HTERT RPE-1 (cell line): Measurements from ENCODE around the gene LRIT1.

Experiments
- in situ Hi-C: fragments of 300-500 bp; cut with MboI; formaldehyde crosslinking; loops from 4 replicates; pipeline ENCODE4 v1.14.3; 2020; ENCODE audit warnings: low sequenced_read_pairs

LRIT1 gene

GRCh38 chr10:84195044-84195830 is 46.1 kb downstream of the LRIT1 start:
- in situ Hi-C loops, result no loop called here

- in situ Hi-C loops, result no loop called here
Observed at GRCh38 chr10:84194424-84195043, 46.8 kb downstream of the LRIT1 start, which contains the start of gene CDHR1. Gene CDHR1 (plus strand): TSS chr10:84194537. CDS start chr10:84194761, 224 bp downstream.

DNA sequence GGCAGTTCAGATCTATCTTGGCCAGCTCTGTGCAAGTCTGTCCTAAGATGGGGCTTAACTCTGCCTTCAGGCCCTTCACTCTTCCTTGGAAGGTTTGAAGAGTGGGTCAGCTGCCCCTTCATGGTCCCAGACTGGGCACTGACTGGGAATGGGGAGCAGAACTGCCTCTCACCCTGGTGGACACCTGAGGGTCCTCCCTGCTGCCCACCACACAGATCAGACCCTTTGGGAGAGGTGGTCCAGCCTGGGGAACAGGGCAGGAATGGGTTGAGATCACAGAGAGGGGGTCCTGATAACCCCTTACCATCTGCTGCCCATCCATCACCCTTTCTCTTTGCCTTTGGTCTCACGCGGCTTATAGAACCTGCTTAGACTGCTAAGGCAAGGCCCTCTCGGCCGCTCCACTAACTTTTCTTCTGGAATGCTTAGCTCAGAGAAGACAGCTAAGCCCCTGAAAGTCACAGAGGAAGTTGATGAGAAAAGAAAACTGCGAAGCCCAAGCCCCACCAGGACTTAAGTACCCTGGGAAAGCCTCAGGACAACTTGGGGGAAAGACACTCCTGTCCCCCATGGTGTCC is 47.4 kb downstream of the LRIT1 start:
- in situ Hi-C loops, result no loop called here

- in situ Hi-C loops, result no loop called here
Observed at GRCh38 chr10:84193327-84193726, 48.0 kb downstream of the LRIT1 start.

- in situ Hi-C loops, result no loop called here
Observed at GRCh38 chr10:84191106-84191505, 50.2 kb downstream of the LRIT1 start.

DNA sequence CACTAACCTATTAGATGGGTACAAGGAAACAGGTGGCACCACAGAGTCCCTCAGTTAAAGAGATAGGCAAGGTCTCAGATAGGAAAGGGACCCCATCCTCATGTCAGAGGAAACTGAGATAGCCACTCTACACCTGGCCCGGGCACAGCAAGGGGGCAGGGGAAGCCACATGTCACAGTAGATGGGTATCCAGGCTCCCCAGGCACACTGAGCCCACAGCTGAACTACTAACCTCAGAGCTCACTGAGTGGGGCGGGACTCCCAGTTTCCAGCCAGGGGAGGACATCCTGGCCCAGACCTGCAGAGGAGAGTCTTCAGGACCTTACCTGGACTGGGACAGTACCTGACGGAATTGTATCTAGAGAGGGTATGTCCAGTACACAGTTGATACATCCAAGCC is 50.7 kb downstream of the LRIT1 start:
- in situ Hi-C loops, result no loop called here

- in situ Hi-C loops, result no loop called here
Observed at GRCh38 chr10:84188815-84189214, 52.5 kb downstream of the LRIT1 start.

DNA sequence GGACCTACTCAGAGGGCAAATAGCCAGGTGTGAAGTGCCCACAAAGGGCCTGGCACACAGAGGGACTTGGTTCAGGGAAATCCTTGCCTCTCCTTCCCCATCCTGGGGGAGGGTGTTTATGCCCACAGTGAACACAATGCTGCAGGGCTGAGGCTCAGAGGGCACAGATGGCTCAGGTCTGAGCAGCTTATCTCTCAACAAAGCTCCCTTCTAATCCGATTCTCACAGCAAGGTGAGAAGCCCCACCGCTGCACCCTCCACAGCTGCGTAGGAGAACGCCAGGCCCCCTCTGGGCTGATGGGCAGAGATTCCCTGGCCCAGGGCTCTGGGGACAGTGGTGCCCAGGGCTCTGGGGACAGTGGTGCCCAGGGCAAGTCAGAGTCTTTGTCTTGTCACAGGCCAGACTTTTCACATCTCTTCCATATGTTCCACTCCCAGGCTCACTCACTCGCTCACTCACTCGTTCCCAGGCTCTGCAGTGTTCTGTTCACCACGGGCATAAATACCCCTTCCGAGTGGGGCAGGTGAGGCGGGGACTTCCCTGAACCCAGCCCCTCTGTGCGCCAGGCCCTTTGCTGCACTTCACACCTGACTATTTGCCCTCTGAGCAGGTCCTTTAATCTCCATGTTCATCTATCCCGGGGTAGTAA is 55.7 kb downstream of the LRIT1 start:
- in situ Hi-C loops, result no loop called here

GRCh38 chr10:84184517-84184916 is 56.8 kb downstream of the LRIT1 start:
- in situ Hi-C loops, result no loop called here

- in situ Hi-C loops, result no loop called here
Observed at GRCh38 chr10:84181631-84182030, 59.7 kb downstream of the LRIT1 start.
